BLaER1 (cell line): Measurements from ENCODE around the gene SPPL2B.

Experiments
- H3K27ac ChIP-seq: shearing (Covaris generic); formaldehyde crosslinking; 2 replicates; pipeline ENCODE4 v1.8.1; 2022
- H3K27me3 ChIP-seq: shearing (Covaris generic); formaldehyde crosslinking; 2 replicates; pipeline ENCODE4 v1.8.1; 2022
- H3K36me3 ChIP-seq: shearing (Covaris generic); formaldehyde crosslinking; 2 replicates; pipeline ENCODE4 v1.8.1; 2022
- H3K4me1 ChIP-seq: shearing (Covaris generic); formaldehyde crosslinking; 2 replicates; pipeline ENCODE4 v1.8.1; 2022
- H3K4me2 ChIP-seq: shearing (Covaris generic); formaldehyde crosslinking; 2 replicates; pipeline ENCODE4 v1.8.1; 2022
- H3K4me3 ChIP-seq: shearing (Covaris generic); formaldehyde crosslinking; 2 replicates; pipeline ENCODE4 v1.8.1; 2022
- H3K9ac ChIP-seq: shearing (Covaris generic); formaldehyde crosslinking; 2 replicates; pipeline ENCODE4 v1.8.1; 2022
- H3K9me3 ChIP-seq: shearing (Covaris generic); formaldehyde crosslinking; 2 replicates; pipeline ENCODE4 v1.8.1; 2022
- H4K20me1 ChIP-seq: shearing (Covaris generic); formaldehyde crosslinking; 2 replicates; pipeline ENCODE4 v1.8.1; 2022
- Cebpa-rat ChIP-seq: shearing (Covaris generic); IDR thresholded peaks from 2 replicates; pipeline ENCODE4 v1.8.1; 2022

Gene SPPL2B

GRCh38 chr19:2398735-2399305 is 70.3 kb downstream of the SPPL2B start:
- Histone ChIP-seq H4K20me1 (no peaks in the 10 kb centered on the region), H3K9me3 (no peaks in the 10 kb centered on the region; the same call in 1 of the 2 replicates), H3K27ac (no peak overlapping the region), H3K36me3 (no peaks in the 10 kb centered on the region), H3K4me2 (no peak overlapping the region), H3K27me3 (no peaks in the 10 kb centered on the region), H3K9ac (no peak overlapping the region), H3K4me1 (peaks cover 20% of the 10 kb centered on the region), H3K4me3 (no peak overlapping the region)
- no peak for TF ChIP-seq Cebpa-rat

DNA sequence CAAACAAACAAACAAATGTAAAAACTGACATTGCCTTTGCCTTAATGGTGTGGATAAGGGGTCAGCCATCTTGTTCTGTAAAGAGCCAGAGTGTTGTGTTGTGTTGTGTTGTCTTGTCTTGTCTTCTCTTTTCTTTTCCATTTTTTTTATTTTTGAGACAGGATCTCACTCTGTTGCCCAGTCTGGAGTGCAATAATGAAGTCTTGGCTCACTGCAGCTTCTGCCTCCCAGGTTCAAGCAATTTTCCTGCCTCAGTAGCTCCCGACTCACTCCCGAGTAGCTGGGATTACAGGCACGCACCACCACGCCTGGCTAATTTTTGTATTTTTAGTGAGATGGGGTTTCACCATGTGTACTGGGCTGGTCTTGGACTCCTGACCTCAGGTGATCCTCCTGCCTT is 71.1 kb downstream of the SPPL2B start:
- H3K27ac ChIP-seq, result no peak overlapping the region
- H3K4me2 ChIP-seq, result no peak overlapping the region
- peaks cover 12% of the 10 kb centered on the region for H3K4me1 ChIP-seq
- H3K4me3 ChIP-seq, result no peak overlapping the region
- H4K20me1 ChIP-seq, result no peaks in the 10 kb centered on the region
- H3K27me3 ChIP-seq, result no peaks in the 10 kb centered on the region
- H3K9ac ChIP-seq, result no peak overlapping the region
- no peaks in the 10 kb centered on the region for H3K36me3 ChIP-seq
- no peak for TF ChIP-seq Cebpa-rat
- no peaks in the 10 kb centered on the region for H3K9me3 ChIP-seq
